Measurements from ENCODE around the gene MITF.
A peak's percentile ranks its signal among the peaks of the same experiment; 100 is the strongest.

The MITF gene

GRCh38 chr3:69944931-69945493, 205.7 kb downstream of the MITF start:
- H3K9me3 ChIP-seq: no peaks in the 10 kb centered on the region
- no peaks in the 10 kb centered on the region for H3K27me3 ChIP-seq
- TF ChIP-seq, protein P1, sequence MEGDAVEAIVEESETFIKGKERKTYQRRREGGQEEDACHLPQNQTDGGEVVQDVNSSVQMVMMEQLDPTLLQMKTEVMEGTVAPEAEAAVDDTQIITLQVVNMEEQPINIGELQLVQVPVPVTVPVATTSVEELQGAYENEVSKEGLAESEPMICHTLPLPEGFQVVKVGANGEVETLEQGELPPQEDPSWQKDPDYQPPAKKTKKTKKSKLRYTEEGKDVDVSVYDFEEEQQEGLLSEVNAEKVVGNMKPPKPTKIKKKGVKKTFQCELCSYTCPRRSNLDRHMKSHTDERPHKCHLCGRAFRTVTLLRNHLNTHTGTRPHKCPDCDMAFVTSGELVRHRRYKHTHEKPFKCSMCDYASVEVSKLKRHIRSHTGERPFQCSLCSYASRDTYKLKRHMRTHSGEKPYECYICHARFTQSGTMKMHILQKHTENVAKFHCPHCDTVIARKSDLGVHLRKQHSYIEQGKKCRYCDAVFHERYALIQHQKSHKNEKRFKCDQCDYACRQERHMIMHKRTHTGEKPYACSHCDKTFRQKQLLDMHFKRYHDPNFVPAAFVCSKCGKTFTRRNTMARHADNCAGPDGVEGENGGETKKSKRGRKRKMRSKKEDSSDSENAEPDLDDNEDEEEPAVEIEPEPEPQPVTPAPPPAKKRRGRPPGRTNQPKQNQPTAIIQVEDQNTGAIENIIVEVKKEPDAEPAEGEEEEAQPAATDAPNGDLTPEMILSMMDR (IDR thresholded peaks at IDR 0.05; ENCODE audit: low read depth, low read length): no peak
- H3K4me1 ChIP-seq: no peaks in the 10 kb centered on the region
- H3K4me3 ChIP-seq (ENCODE audit: low read depth, low read length): no peak overlapping the region
- H3K36me3 ChIP-seq: no peaks in the 10 kb centered on the region
- DNase-seq: no peak

DNA sequence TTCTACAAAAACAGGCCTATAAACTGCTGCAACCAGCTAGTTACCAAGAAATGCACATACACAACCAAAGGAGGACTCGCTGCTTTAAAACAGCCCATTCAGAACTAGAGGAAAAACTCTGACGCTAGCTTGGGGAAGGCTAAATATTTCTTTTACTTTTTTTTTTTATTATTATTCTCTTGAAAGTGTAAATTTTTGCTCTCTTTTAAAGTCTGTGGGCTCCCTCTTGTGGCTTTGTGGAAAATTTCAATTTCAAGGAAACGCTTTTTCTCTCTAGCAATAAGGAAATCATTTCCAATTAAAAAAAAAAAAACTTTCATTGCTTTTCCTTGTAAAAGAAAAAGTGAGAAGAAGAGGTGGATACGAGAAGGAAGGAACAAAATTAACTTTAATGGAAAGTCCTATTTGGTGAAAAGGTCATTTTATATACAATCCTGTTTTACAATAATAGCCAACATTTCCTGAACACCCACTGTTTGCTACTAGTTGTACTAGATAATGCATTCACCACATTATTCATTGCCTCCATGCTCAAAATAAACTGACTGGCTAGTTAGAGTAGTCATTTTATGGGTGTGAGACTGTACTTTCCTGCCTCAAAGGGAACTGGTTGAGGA, 209.1 kb downstream of the MITF start:
- DNase-seq: no peak
- Histone ChIP-seq H3K4me3 (ENCODE audit: low read depth, low read length) (no peak overlapping the region), H3K9me3 (no peaks in the 10 kb centered on the region), H3K4me1 (no peaks in the 10 kb centered on the region), H3K36me3 (no peaks in the 10 kb centered on the region), H3K27me3 (no peaks in the 10 kb centered on the region)
- TF ChIP-seq, protein P1 (IDR thresholded peaks at IDR 0.05; ENCODE audit: low read depth, low read length): peak; percentile 61

DNA sequence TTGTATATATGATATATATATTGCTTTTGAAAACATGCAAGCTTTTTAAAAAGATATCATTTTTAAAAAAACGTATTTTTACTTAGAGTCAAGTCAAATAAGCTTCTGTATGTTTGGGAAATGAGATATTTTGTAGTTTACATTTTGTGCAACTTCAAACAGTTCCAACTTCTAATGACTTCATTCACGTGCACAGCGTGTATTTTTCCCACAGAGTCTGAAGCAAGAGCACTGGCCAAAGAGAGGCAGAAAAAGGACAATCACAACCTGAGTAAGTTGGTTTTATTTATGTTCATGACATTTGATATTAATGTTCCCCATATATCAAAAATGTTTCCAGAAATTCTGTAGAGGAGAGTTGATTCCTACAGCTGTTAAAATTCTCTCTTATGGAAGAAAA, 212.4 kb downstream of the MITF start:
- no peak for DNase-seq
- Histone ChIP-seq H3K27me3 (no peaks in the 10 kb centered on the region), H3K4me3 (ENCODE audit: low read depth, low read length) (no peak overlapping the region), H3K4me1 (no peaks in the 10 kb centered on the region), H3K9me3 (no peaks in the 10 kb centered on the region), H3K36me3 (no peaks in the 10 kb centered on the region)
- TF ChIP-seq, protein P1 (IDR thresholded peaks at IDR 0.05; ENCODE audit: low read depth, low read length): no peak

DNA sequence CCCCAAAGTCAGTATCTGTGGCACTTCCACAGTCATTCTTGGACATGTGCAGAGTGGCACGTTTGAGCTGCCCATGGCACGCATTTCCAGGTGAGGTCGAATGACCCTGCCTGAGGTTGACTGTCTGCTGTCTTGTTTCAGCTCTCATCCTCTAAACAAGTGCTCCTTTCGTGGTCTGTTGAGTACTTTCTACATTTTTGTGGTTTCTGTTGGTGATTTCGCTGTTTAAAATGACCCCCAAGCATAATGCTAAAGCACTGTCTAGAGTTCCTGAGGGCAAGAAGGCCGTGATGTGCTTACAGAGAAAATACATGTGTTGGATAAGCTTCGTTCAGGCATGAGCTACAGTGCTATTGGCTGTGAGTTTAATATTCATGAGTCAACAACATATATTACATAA, 220.3 kb downstream of the MITF start:
- no peaks in the 10 kb centered on the region for H3K4me1 ChIP-seq
- H3K27me3 ChIP-seq: no peaks in the 10 kb centered on the region
- H3K4me3 ChIP-seq (ENCODE audit: low read depth, low read length): no peak overlapping the region
- peaks cover 10% of the 10 kb centered on the region for H3K36me3 ChIP-seq
- TF ChIP-seq, protein P1 (IDR thresholded peaks at IDR 0.05; ENCODE audit: low read depth, low read length): no peak
- H3K9me3 ChIP-seq: no peaks in the 10 kb centered on the region
- no peak for DNase-seq

DNA sequence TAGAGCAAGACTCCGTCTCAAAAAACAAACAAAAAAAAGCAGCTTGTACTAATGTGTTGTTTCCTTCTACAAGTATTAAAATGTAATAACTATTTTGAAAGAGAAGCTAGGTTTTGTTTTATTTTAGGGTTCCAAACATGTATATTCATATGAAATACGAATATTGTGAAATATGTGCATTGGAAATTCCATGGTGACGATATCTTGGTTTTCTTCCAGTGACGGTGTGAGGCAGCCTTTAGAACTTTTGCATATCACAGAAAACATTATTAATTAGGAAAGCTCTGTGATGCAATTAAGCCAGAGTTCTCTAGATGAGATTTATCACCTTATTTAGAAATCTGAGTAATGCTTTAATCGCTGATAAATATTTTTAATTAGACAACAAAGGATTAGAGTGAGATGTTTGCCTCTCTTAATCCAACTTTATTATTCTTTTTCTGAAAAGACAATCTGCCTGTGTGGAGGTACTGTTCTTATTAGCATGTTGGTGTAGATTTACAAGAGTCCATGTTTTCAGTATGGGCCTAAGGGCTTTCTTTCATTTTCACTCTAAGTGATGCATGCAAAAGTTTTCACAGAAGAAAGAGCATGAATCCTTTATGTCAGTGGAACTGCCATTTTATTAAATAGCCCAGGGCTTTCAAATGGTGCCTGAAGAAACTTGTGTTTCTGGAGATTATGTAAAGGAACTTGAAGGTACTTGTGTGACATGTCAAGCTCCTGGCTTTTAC, 222.6 kb downstream of the MITF start:
- H3K9me3 ChIP-seq: no peaks in the 10 kb centered on the region
- no peak for DNase-seq
- no peaks in the 10 kb centered on the region for H3K27me3 ChIP-seq
- TF ChIP-seq, protein P1 (IDR thresholded peaks at IDR 0.05; ENCODE audit: low read depth, low read length): no peak
- no peaks in the 10 kb centered on the region for H3K4me1 ChIP-seq
- no peak overlapping the region for H3K4me3 ChIP-seq (ENCODE audit: low read depth, low read length)
- H3K36me3 ChIP-seq: peaks cover 10% of the 10 kb centered on the region

- TF ChIP-seq, protein P1 (IDR thresholded peaks at IDR 0.05; ENCODE audit: low read depth, low read length): no peak
- H3K27me3 ChIP-seq: no peaks in the 10 kb centered on the region
- H3K36me3 ChIP-seq: peaks cover 10% of the 10 kb centered on the region
- H3K4me1 ChIP-seq: no peaks in the 10 kb centered on the region
- no peaks in the 10 kb centered on the region for H3K9me3 ChIP-seq
- no peak overlapping the region for H3K4me3 ChIP-seq (ENCODE audit: low read depth, low read length)
- no peak for DNase-seq
These were observed 224.4 kb downstream of the MITF start for GRCh38 chr3:69963643-69964042.

All from BE2C (cell line).